Gastrocnemius medialis (tissue), 4 donors: ENCODE data around the gene TMEM14B.

Source experiments
- POLR2A ChIP-seq, 2 donors: fragments of 450-650 bp; IDR thresholded peaks; one replicate each; pipeline ENCODE4 v1.6.1; 2017; ENCODE audit warnings: antibody characterized with exemption in 2 of 2, mild to moderate bottlenecking in 2 of 2, moderate library complexity in 2 of 2
- TF ChIP-seq, protein P1 (sequence below), 5 experiments: fragments of 450-650 bp in 3 of 5; fragments of 200-600 bp in 2 of 5; sonication (generic) in 2 of 5; IDR thresholded peaks in 4 of 5; conservative IDR thresholded peaks in 1 of 5; 1 replicate in 4 of 5; 2 replicates in 1 of 5; pipeline ENCODE4 v1.5.1; 2016 to 2019; ENCODE audit warnings: antibody characterized with exemption in 5 of 5, mild to moderate bottlenecking in 3 of 5, moderate library complexity in 3 of 5

GRCh38 chr6:10740061-10740460, 7.5 kb upstream of the TMEM14B start:
- TF ChIP-seq, protein P1, sequence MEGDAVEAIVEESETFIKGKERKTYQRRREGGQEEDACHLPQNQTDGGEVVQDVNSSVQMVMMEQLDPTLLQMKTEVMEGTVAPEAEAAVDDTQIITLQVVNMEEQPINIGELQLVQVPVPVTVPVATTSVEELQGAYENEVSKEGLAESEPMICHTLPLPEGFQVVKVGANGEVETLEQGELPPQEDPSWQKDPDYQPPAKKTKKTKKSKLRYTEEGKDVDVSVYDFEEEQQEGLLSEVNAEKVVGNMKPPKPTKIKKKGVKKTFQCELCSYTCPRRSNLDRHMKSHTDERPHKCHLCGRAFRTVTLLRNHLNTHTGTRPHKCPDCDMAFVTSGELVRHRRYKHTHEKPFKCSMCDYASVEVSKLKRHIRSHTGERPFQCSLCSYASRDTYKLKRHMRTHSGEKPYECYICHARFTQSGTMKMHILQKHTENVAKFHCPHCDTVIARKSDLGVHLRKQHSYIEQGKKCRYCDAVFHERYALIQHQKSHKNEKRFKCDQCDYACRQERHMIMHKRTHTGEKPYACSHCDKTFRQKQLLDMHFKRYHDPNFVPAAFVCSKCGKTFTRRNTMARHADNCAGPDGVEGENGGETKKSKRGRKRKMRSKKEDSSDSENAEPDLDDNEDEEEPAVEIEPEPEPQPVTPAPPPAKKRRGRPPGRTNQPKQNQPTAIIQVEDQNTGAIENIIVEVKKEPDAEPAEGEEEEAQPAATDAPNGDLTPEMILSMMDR (IDR thresholded peaks at IDR 0.05 in 4 of 5, conservative IDR thresholded peaks at IDR 0.05 in 1 of 5), result no peak
- no peak for TF ChIP-seq POLR2A (IDR thresholded peaks at IDR 0.05)
